ENCODE data around the gene NDST1.

GRCh38 chr5:150525781-150526180 is 17.9 kb downstream of the NDST1 start:
- TF ChIP-seq, protein P1, sequence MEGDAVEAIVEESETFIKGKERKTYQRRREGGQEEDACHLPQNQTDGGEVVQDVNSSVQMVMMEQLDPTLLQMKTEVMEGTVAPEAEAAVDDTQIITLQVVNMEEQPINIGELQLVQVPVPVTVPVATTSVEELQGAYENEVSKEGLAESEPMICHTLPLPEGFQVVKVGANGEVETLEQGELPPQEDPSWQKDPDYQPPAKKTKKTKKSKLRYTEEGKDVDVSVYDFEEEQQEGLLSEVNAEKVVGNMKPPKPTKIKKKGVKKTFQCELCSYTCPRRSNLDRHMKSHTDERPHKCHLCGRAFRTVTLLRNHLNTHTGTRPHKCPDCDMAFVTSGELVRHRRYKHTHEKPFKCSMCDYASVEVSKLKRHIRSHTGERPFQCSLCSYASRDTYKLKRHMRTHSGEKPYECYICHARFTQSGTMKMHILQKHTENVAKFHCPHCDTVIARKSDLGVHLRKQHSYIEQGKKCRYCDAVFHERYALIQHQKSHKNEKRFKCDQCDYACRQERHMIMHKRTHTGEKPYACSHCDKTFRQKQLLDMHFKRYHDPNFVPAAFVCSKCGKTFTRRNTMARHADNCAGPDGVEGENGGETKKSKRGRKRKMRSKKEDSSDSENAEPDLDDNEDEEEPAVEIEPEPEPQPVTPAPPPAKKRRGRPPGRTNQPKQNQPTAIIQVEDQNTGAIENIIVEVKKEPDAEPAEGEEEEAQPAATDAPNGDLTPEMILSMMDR (IDR thresholded peaks at IDR 0.05; ENCODE audit: low read depth, low read length, poor library complexity, severe bottlenecking): no peak
- TF ChIP-seq EZH2phosphoT487 (IDR thresholded peaks at IDR 0.05; ENCODE audit: borderline replicate concordance, low read length): no peak
